Astrocyte (in vitro differentiated cells and primary cell): ENCODE measurements around the gene CLDN2. TPM values are rescaled to one million over a fixed set of nuclear protein-coding genes. Genes with fewer than 3 reads are reported as not detected.
A peak's percentile ranks its signal among the peaks of the same experiment; 100 is the strongest.

Experiments used
- DNase-seq: peaks from one replicate; pipeline ENCODE4 v3.0.0-alpha.2; 2010; ENCODE audit warnings: low read depth
- FAIRE-seq: peaks from 2 replicates; lab custom pipeline; 2011; peaks lifted over from hg19 to GRCh38; lab: Jason Lieb, UNC
- H2AFZ ChIP-seq: 2 replicates; pipeline ENCODE4 v1.6.0; 2012; ENCODE audit warnings: low read depth, low read length, inconsistent platforms
- H3K27ac ChIP-seq: 2 replicates; pipeline ENCODE4 v1.5.1; 2011; ENCODE audit warnings: low read depth, low read length, inconsistent platforms
- H3K27me3 ChIP-seq: 2 replicates; pipeline ENCODE4 v1.6.0; 2011; ENCODE audit warnings: low read length, inconsistent platforms; ENCODE audit not compliant: insufficient read depth
- H3K36me3 ChIP-seq: 2 replicates; pipeline ENCODE4 v1.5.1; 2011; ENCODE audit warnings: low read length, inconsistent platforms; ENCODE audit not compliant: insufficient read depth
- H3K4me1 ChIP-seq: 2 replicates; pipeline ENCODE4 v1.5.1; 2011; ENCODE audit warnings: low read length, inconsistent platforms; ENCODE audit not compliant: insufficient read depth
- H3K4me2 ChIP-seq: 2 replicates; pipeline ENCODE4 v1.6.0; 2012; ENCODE audit warnings: low read length, inconsistent platforms
- H3K4me3 ChIP-seq: 2 replicates; pipeline ENCODE4 v1.5.1; 2011; ENCODE audit warnings: low read depth, mild to moderate bottlenecking, low read length, inconsistent platforms; ENCODE audit not compliant: insufficient read depth
- H3K79me2 ChIP-seq: 2 replicates; pipeline ENCODE4 v1.6.0; 2012; ENCODE audit warnings: mild to moderate bottlenecking, low read length, inconsistent platforms; ENCODE audit not compliant: insufficient read depth
- H3K9ac ChIP-seq: 2 replicates; pipeline ENCODE4 v1.6.0; 2012; ENCODE audit warnings: mild to moderate bottlenecking, low read length, inconsistent platforms
- H3K9me3 ChIP-seq: 2 replicates; pipeline ENCODE4 v1.5.1; 2012; ENCODE audit warnings: low read depth, mild to moderate bottlenecking, low read length, inconsistent platforms; ENCODE audit not compliant: insufficient read depth
- H4K20me1 ChIP-seq: 2 replicates; pipeline ENCODE4 v1.6.0; 2012; ENCODE audit warnings: low read length, inconsistent platforms; ENCODE audit not compliant: insufficient read depth
- H3K27ac Mint-ChIP-seq: one replicate; pipeline ENCODE4 v1.8.0; 2021; ENCODE audit warnings: mild to moderate bottlenecking, mixed read lengths; ENCODE audit not compliant: unreplicated experiment
- H3K27me3 Mint-ChIP-seq: one replicate; pipeline ENCODE4 v1.8.0; 2021; ENCODE audit warnings: low read depth, mixed read lengths; ENCODE audit not compliant: unreplicated experiment
- H3K36me3 Mint-ChIP-seq: one replicate; pipeline ENCODE4 v1.8.0; 2021; ENCODE audit warnings: low read depth, mixed read lengths; ENCODE audit not compliant: unreplicated experiment
- H3K4me1 Mint-ChIP-seq: one replicate; pipeline ENCODE4 v1.8.0; 2021; ENCODE audit warnings: low read depth, mixed read lengths; ENCODE audit not compliant: unreplicated experiment
- H3K4me3 Mint-ChIP-seq: one replicate; pipeline ENCODE4 v1.8.0; 2021; ENCODE audit warnings: mild to moderate bottlenecking, moderate library complexity, mixed read lengths; ENCODE audit not compliant: unreplicated experiment
- H3K9me3 Mint-ChIP-seq: one replicate; pipeline ENCODE4 v1.8.0; 2021; ENCODE audit warnings: mild to moderate bottlenecking, mixed read lengths; ENCODE audit not compliant: unreplicated experiment
- EZH2 ChIP-seq: IDR thresholded peaks from 2 replicates; pipeline ENCODE4 v1.6.1; 2012; ENCODE audit warnings: mild to moderate bottlenecking, low read length, inconsistent platforms; ENCODE audit not compliant: insufficient read depth
- total RNA-seq: library from RNA; stranded (reverse); gene quantifications from 2 replicates; pipeline ENCODE4 v1.2.1, GENCODE V29; 2021
- TF ChIP-seq, protein P1 (sequence below): IDR thresholded peaks from 2 replicates; pipeline ENCODE4 v1.5.1; 2011; ENCODE audit warnings: low read depth, mild to moderate bottlenecking, inconsistent platforms, low read length, moderate library complexity; ENCODE audit not compliant: insufficient read depth

Gene CLDN2
- total RNA-seq, 1 donor from 2014 or later: 0.77 TPM

DNA sequence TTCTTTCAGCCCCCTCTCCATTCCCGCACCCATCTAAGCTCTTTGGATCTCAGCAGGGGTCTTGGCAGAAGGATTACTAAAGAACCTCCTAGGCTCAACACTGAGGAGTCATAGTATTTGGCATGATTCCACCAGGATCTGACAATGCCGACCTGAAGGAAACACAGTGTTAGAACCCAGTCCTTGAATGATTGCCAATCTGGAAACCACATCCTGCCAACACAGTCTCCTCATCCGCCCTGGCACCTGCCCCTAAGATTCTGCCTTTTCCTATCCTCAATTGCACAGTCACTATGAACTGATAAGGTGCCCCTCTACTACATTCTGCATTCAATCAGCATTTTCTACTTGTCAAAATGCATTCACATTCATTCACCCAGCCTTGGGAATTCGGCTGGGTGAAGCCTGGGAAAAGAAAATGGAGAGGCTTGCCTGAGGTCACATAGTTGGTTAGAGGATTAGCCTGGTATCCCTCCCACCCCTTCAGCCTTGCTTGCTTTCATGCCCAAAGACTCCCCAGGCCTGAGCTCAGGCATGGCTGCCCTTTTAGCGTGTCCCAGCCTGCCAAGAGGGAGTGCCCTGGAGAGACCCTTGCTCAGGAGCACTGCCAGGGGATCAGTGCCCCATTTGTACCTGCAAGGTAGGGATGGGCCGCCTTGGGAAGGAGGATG lies 2.2 kb upstream of the CLDN2 start:
- H3K4me1 ChIP-seq: peaks cover 15% of the 10 kb centered on the region
- no peaks in the 10 kb centered on the region for H3K9me3 ChIP-seq
- Mint-ChIP-seq H3K27me3 (peaks cover 13% of the 10 kb centered on the region), H3K4me1 (peaks cover 11% of the 10 kb centered on the region), H3K36me3 (no peaks in the 10 kb centered on the region), H3K27ac (no peak overlapping the region), H3K9me3 (peaks cover 1% of the 10 kb centered on the region), H3K4me3 (no peak overlapping the region)
- no peak overlapping the region for H3K27ac ChIP-seq
- H3K79me2 ChIP-seq: no peaks in the 10 kb centered on the region
- no peak overlapping the region for H3K9ac ChIP-seq
- TF ChIP-seq, protein P1, sequence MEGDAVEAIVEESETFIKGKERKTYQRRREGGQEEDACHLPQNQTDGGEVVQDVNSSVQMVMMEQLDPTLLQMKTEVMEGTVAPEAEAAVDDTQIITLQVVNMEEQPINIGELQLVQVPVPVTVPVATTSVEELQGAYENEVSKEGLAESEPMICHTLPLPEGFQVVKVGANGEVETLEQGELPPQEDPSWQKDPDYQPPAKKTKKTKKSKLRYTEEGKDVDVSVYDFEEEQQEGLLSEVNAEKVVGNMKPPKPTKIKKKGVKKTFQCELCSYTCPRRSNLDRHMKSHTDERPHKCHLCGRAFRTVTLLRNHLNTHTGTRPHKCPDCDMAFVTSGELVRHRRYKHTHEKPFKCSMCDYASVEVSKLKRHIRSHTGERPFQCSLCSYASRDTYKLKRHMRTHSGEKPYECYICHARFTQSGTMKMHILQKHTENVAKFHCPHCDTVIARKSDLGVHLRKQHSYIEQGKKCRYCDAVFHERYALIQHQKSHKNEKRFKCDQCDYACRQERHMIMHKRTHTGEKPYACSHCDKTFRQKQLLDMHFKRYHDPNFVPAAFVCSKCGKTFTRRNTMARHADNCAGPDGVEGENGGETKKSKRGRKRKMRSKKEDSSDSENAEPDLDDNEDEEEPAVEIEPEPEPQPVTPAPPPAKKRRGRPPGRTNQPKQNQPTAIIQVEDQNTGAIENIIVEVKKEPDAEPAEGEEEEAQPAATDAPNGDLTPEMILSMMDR: no peak
- no peak for TF ChIP-seq EZH2
- peak; percentile 68 for DNase-seq
- H3K4me3 ChIP-seq: no peak overlapping the region
- H3K27me3 ChIP-seq: no peaks in the 10 kb centered on the region
- H3K36me3 ChIP-seq: no peaks in the 10 kb centered on the region
- no peaks in the 10 kb centered on the region for H4K20me1 ChIP-seq
- peak; percentile 97 for FAIRE-seq
- H3K4me2 ChIP-seq: peak overlapping the region; percentile 73
- H2AFZ ChIP-seq: no peak overlapping the region

- no peak overlapping the region for H3K27ac ChIP-seq
- Mint-ChIP-seq H3K4me3 (no peak overlapping the region), H3K9me3 (peaks cover 1% of the 10 kb centered on the region), H3K27ac (peak overlapping the region; percentile 26), H3K4me1 (peaks cover 11% of the 10 kb centered on the region), H3K36me3 (no peaks in the 10 kb centered on the region), H3K27me3 (peaks cover 13% of the 10 kb centered on the region)
- H2AFZ ChIP-seq: no peak overlapping the region
- H3K27me3 ChIP-seq: no peaks in the 10 kb centered on the region
- H3K4me3 ChIP-seq: no peak overlapping the region
- H3K79me2 ChIP-seq: no peaks in the 10 kb centered on the region
- no peak overlapping the region for H3K4me2 ChIP-seq
- FAIRE-seq (no peak), DNase-seq (no peak)
- no peak overlapping the region for H3K9ac ChIP-seq
- no peaks in the 10 kb centered on the region for H4K20me1 ChIP-seq
- no peaks in the 10 kb centered on the region for H3K36me3 ChIP-seq
- no peak for TF ChIP-seq EZH2
- TF ChIP-seq, protein P1: no peak
- peaks cover 15% of the 10 kb centered on the region for H3K4me1 ChIP-seq
- no peaks in the 10 kb centered on the region for H3K9me3 ChIP-seq
Measured at GRCh38 chrX:106921637-106922036, 1.4 kb downstream of the CLDN2 start.

- TF ChIP-seq, protein P1: no peak
- TF ChIP-seq EZH2: no peak
- no peaks in the 10 kb centered on the region for H3K9me3 ChIP-seq
- Mint-ChIP-seq H3K4me1 (no peaks in the 10 kb centered on the region), H3K4me3 (no peak overlapping the region), H3K27ac (no peak overlapping the region), H3K36me3 (no peaks in the 10 kb centered on the region), H3K27me3 (peaks cover 6% of the 10 kb centered on the region), H3K9me3 (no peaks in the 10 kb centered on the region)
- H2AFZ ChIP-seq: no peak overlapping the region
- no peaks in the 10 kb centered on the region for H4K20me1 ChIP-seq
- H3K27ac ChIP-seq: no peak overlapping the region
- H3K36me3 ChIP-seq: no peaks in the 10 kb centered on the region
- H3K4me1 ChIP-seq: peaks cover 3% of the 10 kb centered on the region
- FAIRE-seq: no peak
- no peak overlapping the region for H3K4me3 ChIP-seq
- DNase-seq: no peak
- H3K4me2 ChIP-seq: no peak overlapping the region
- H3K79me2 ChIP-seq: no peaks in the 10 kb centered on the region
- no peak overlapping the region for H3K9ac ChIP-seq
- no peaks in the 10 kb centered on the region for H3K27me3 ChIP-seq
Measured at GRCh38 chrX:106927023-106927422, 6.8 kb downstream of the CLDN2 start.
